SIG-M5 treated with dmso at 0.1 percent for 504 hours (cell line): ENCODE results near the gene UTP4.
"Not testable (repeated sequence)": the region's sequence is repeated elsewhere in the genome, so short reads cannot be mapped to it uniquely, and the experiment has no call there.

Experiments used
- DNase-seq: peaks from one replicate; lab custom pipeline; 2025; ENCODE audit not compliant: unreplicated experiment; lab: John Stamatoyannopoulos, UW

UTP4 gene

DNA sequence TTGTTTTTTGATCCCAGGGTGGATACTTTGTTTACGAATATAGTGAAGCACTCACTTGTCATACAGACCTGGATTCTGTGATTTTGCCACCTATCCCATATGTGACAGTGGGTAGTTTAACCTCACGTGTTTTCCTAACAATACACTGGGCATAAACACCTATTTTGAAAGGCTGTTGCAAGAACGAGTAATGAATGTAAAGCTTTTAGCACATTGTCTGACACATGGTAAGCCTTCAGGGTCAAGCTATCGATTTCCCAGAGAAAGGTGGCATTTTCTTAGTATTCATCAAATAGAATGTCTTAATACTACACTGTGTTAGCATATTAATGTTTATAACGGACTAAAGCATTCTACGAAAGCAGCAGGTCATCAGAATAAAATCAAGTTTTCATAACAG is 2.0 kb upstream of the UTP4 start:
- DNase-seq: no peak

DNA sequence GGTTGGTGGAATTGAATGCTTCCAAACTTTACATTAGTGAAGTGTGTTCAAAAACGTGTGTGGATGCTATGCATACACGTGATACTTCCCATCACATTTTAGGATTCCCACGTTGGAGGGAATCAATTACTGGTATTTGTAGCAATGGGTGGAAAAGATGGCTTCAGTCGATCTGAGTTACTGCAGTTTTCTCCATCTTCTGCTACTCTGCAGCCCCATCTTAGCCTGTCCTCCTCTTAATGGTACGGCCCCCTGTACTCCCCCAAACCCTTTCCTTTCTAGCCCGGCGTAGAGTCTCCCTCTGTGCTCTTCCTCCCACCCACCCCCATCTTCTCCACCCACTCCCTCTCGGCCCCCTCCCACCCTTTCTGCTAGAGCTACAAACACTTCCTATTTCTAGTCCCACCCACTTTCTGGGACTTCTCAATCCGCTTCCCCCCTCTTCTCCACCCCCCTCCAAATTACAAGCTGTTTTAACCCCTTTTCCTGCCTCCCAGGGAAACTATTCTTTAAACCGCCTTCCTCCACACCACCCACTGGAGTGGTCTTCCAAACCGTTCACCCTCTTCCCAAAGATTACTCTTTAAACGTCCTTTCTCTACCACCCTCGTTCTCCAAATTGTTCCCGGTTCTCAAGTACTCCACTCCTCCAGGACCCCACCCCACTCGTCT is 1.1 kb upstream of the UTP4 start:
- DNase-seq: peak; percentile 77

DNA sequence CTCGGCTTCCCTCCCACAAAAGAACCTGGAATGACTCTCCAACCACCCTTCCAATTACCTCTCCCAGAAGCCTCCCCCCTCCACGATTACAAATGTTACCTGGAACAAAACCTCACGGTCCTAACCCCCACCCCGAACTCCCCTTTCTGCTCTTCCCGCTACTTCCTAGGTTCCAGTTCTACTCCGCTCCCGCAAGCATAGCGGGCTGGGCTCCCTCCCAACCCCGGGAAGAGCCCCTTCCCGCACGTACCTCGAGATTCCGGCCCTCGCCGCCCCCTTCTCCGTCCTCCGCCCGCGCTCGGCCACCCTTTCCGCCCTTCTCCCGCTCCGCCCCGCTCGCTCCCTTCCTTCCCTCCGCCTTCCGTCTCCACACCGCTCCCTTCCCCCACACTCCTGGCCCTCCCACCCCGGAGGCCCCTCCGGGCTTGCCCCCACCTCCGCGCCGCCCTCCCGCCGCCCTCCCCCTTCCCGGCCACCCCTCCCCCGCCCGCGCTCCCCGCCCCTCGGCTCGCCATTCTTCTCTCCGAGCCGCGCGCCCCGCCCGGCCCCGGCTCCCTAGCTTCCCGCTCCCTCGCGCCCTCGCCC is 518 bp upstream of the UTP4 start:
- DNase-seq: peak; percentile 79

DNA sequence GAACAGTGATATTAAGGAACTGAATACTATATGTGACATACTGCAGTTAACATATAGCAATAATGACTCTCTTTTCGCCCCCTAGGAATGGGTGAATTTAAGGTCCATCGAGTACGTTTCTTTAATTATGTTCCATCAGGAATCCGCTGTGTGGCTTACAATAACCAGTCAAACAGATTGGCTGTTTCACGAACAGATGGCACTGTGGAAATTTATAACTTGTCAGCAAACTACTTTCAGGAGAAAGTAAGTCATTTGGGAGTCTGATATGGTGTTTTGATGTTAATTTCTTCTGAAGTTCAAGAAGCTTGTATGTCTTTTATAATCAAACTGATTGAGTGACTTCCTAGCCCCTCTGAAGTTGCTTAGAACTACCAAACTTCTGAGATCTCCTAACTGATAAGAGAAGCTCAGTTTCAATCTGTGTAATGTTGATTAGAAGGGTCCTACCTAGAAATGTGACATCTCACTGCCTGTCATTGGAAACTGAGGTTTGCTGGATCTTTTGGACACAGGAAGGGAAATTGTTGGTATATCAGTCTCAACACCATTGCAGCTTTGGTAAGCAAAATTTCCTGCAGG is 1.0 kb downstream of the UTP4 start:
- peak; percentile 18 for DNase-seq

DNA sequence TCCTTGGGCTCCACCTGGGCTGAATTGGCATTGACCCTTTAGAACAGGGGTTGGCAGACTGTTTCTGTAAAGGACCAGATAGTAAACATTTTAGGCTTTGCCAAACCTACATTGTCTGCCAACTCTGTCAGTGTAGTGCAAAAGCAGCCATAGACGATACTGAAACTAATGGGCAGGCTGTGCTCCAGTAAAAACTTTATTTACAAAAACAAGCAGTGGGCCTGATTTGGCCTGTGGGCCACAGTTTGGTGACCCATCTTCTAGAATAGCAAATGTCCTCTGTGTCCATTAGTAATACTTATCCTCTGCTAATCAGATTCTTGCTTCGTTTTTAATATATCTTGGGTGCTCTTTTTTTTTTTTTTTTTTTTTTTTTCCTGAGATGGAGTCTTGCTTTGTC is 6.2 kb downstream of the UTP4 start:
- DNase-seq: no peak

DNA sequence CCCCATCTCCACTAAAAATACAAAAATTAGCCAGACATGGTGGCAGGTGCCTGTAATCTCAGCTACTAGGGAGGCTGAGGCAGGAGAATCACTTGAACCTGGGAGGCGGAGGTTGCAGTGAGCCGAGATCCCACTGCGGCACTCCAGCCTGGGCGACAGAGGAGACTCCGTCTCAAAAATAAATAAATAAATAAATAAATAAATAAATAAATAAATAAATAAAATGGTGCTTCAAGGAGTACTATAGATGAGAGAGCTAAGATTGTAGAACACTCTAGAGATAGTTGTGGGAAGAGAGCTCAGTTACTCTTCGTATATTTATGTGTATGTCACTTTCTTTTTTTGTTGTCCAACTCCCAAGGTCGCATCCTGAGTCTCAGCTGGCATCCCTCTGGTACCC is 7.0 kb downstream of the UTP4 start:
- DNase-seq: not testable (repeated sequence)

DNA sequence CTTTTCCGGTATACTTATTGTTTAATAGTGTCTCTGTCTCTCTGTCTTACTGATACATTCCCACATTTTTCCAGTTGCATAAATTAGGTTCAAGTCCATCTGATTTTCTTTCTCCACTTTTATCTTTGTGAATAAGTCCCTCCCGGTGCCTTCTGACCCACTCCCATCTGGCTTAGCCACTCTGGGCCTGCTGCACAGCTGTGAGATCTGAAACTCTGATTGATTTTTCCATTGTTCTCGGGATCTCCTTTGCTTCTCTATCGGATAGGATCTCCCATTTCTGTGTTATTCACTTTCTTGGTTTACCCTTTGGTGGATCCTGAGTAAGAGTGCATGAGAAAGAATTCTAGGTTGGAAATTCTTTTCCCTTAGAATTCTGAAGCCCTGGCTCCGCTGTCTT is 8.6 kb downstream of the UTP4 start:
- no peak for DNase-seq

DNA sequence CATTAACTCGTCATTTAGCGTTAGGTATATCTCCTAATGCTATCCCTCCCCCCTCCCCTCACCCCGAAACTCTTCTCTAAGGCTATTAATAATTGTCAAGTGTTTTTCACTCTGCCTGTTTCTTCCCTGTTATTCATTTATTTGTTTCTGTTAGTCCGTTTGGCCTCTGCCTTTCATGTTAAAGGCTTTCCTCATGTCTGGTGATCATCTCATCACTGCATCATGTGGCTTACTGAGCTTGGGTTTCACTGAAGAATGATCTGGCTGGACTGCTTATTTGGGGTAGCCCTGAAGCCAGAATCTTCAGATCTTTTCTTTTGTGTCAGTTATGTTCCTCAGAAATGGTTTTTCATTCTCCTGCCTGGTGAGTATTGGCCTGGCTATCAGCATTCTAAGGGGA is 9.5 kb downstream of the UTP4 start:
- no peak for DNase-seq

DNA sequence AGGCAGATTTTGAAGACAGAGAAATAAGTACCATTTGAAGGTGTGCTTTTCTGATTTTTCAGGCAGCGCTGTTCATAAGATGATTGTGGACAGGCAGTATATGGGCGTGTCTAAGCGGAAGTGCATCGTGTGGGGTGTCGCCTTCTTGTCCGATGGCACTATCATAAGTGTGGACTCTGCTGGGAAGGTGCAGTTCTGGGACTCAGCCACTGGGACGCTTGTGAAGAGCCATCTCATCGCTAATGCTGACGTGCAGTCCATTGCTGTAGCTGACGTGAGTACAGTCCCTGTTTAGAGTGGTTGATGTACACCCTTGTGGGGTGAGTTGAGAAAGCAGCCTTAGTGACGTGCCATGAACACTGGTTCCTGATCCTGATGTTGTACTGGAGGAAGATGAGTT is 10.7 kb downstream of the UTP4 start:
- peak; percentile 22 for DNase-seq

DNA sequence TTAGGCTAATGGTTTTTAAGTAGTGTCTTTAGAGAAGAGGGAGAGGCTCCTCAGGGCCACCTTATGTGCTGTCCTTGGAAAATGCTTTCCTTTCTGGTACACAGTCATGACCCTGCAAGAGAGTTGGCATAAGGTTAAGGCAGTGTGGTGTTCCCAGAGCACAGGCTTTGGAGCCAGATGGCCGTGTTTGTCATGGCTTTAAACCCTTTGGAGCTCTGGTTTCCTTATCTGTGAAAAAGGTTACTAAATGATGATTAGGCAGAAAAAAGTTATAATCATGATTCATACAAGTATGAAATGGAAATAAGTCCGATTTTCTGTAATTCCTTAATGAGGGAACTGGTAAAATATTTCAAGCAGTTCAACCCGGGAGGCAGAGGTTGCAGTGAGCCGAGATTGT is 13.2 kb downstream of the UTP4 start:
- no peak for DNase-seq

DNA sequence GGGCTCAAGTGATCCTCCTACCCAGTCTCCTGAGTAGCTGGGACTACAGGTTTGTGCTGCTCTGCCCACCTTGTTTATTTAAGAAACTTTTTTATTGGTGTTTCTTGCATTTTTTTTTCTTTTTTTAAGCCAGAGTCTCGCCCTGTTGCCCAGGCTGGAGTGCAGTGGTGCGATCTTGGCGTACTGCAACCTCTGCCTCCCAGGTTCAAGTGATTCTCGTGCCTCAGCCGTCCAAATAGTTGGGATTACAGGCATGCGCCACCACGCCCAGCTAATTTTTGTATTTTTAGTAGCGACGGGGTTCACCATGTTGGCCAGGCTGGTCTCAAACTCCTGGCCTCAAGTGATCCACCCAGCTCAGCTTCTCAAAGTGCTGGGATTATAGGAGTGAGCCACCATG is 17.2 kb downstream of the UTP4 start:
- not testable (repeated sequence) for DNase-seq

DNA sequence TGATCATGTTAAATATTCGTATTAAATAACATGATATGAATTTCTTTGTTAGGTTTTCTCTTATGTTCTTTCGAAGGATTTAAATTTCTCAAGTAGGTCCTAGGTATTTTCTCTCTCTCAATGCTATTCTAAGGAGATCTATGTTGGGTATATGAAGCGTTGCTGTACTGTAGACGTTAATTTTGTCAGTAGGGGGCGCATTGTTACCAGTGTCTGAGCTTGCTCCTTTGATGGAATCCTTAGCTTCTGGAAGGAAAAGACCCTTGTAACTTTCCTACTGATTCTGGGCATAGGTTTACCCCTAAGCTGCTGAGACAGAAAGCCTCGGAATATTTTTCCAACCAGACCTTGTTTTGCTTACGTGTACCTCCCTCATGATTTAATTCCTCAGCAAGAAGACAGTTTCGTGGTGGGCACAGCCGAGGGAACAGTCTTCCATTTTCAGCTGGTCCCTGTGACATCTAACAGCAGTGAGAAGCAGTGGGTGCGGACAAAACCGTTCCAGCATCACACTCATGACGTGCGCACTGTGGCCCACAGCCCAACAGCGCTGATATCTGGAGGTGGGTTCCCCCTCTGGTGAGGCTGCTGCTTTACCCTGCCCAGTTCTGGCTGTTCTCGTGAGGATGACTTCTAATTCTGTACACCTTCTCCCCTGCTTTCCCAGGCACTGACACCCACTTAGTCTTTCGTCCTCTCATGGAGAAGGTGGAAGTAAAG is 17.9 kb downstream of the UTP4 start:
- peak; percentile 45 for DNase-seq

DNA sequence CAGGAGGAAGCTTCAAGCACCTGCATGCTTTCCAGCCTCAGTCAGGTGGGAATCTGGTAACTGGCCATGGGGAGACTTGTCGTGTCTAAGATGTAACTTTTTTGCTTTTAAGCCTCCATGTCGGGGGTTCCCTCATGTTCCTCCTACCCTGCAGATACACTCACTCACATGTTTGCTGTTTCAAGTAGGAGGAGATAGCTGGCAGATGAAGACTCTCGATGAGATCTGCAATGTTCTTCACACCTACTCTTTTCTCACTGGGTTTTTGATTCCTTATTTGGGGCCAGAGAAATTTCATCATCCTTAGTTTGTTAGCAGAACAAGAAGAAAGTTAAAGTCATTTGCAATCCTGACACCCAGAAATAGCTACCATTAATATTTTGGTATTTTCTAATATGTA is 24.7 kb downstream of the UTP4 start:
- DNase-seq: no peak

DNA sequence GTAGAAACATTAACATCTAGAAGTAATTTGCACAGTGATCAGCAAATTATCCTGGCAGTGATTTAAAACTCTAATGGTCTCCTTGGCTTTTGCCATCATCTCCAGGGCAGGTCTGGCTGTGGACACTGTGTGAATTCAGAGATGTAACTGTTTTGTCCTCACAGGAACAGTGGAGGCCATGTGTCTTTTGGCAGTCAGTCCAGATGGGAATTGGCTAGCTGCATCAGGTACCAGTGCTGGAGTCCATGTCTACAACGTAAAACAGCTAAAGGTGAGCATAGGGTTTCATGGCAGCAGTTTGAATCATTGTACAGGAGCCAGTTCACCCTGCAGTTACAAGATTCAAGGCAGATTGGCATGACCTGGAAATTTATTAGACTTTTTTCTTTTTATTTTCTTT is 27.7 kb downstream of the UTP4 start:
- no peak for DNase-seq

DNA sequence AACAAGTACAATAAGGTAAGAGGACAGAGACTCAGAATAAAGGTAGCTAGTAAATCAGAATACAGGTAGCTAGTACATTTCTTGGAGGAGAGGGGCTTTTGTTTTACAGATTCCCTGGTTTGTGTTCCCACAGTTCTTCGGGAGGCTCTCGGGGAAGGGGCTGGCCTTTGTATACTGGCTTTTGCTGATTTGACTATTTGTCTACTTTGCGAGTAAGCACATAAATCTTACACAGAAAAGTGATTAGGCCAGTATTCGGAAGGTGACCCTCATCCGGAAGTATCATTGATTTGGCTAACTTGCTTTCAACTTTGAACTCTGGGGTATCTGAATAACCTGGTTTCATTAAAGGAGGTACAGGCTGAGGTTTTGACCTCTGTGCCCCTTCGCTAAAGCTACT is 33.1 kb downstream of the UTP4 start:
- no peak for DNase-seq

DNA sequence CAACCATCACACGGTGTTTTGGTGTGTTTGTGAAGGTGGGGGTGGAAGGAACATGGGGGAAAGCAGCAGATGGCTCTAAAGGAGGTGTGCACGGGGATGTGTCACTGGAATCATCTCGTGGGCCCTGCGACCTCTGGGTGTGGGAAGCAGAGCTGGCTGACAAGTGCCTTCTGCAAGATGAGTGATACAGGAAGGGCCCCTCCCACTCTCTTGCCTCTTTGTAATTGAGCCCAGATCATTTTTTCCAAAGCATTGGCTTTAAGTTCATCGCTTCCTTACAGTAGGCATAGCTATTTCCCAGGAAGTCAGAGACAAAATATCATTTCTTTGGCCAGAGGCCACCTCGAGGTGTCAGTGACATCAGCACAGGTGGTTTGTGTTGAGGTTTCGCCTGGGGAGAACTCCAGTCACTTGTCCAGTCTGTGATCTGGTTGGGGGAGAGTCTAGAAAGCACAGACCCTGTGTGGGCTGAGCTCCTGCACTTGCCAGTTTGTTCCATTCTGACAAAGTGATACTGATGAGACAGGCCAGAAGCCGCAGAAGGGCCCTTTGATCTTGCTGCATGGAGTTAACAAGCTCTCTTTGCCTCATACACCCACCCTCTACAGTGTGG is 33.9 kb downstream of the UTP4 start:
- DNase-seq: no peak

DNA sequence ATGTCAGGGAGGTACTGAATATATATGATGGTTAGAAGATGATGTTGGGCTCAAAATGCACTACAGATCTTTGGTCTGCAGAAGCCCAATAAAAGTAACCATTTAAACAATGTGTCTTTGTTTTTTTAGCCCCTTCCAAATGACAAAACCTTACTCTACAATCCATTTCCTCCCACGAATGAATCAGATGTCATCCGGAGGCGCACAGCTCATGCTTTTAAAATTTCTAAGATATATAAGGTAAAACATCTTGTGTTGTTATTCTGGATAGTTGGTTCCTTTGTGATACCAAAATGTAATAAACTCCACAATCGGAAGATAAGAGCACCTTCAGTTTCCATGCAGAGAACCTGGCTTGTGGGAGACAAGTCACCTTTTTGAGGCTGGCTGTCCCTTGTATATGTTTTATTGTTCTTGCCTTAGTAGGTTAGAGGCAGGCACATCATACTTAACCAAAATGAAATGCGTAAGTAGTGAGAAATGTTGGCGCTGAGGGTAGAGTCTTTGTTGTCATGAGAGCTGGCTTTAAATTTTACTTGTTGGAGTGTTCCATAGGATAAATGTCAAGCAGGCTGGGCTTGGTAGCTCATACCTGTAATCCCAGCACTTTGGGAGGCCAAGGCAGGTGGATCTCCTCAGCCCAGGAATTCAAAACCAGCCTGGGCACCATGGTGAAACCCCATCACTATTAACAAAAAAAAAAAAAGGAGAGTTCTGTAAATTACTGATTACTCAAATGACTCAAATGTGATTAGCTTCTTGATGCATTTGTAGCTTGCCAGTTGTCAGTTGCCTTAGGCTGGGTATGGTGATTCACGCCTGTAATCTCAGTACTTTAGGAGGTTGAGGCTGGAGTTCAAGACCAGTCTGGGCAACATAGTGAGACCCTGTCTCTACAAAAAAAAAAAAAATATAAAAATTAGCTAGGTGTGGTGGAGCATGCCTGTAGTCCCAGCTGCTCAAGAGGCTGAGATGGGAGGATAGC is 34.8 kb downstream of the UTP4 start:
- no peak for DNase-seq

DNA sequence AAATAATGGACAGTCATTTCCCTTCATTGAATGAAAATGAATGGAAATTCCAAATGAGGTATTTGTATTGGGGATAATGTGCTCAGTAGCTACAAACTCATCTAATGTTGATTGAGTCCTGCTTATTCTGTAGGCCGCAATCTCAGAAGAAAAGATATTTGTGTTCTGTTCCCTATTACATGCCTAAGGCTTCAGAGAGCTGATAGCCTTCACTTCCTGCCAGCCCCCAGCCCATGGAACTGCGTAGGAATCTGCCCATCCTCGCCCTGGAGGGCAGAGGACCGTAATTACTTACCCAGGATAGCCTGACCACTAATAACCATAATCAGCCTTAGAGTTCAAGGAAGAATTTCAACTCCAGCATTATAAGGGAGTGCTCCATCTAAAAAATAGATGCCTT is 36.6 kb downstream of the UTP4 start:
- no peak for DNase-seq

DNA sequence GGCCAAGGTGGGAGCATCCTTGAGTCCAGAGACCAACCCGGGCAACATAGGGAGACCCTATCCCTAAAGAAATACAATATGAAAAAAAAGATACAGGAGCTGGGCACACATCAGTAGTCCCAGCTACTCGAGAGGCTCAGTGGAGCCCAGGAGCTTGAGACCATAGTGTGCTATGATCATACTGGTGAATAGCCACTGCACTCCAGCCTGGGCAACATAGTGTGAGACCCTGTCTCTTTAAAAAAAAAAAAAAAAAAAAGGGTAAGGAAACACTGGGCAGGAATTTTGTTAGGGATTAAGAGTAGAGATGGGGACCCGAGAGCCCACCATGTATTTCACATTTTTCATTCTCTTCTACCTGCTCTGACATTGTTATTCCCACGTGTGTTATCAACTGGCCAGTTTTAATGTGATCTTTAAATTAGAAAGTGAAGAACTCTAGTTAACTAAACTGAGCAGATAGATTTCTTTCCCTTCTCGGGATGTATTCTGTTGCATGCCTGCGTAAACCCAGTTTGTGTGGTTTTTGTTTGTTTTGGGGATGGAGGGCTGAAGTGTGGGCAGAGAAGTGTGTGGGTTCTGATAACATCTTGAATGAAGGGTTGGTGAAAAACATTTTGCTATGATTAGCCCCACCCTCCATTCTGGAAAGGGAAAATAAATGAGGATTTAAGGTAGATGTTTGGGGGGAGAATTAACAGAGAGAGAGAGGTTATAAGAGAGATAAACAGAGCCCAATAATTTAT is 37.3 kb downstream of the UTP4 start:
- no peak for DNase-seq
